ENCODE data around the gene TMEM253.

GRCh38 chr14:21106176-21106497 lies 5.3 kb downstream of the TMEM253 start:
- TF ChIP-seq SP1 (CRISPR knock-in tag; IDR thresholded peaks at IDR 0.05) (no peak), POLR2G (IDR thresholded peaks at IDR 0.05; ENCODE audit: low read depth, low read length) (no peak), POLR2A (conservative IDR thresholded peaks at IDR 0.05) (no peak), EZH2 (IDR thresholded peaks at IDR 0.05; ENCODE audit: borderline replicate concordance, low read depth, low read length) (no peak), ELF4 (CRISPR knock-in tag; IDR thresholded peaks at IDR 0.05) (no peak), PHF8 (IDR thresholded peaks at IDR 0.05; ENCODE audit: borderline replicate concordance, low read length) (no peak)

Data from K562 (cell line).